Transverse colon (tissue), 4 donors: ENCODE measurements around the gene B4GALT5. TPM values are rescaled to one million over a fixed set of nuclear protein-coding genes. Genes with fewer than 3 reads are reported as not detected.

Experiments used
- DNase-seq: peaks from one replicate; pipeline ENCODE4 v3.0.0-alpha.2; 2019
- H3K27ac ChIP-seq, 4 donors: fragments of 200-600 bp; sonication (generic); 2 replicates each; pipeline ENCODE4 v1.5.1; 2016 to 2018; ENCODE audit warnings: inconsistent platforms in 4 of 4
- H3K27me3 ChIP-seq: fragments of 200-600 bp; sonication (generic); 2 replicates; pipeline ENCODE4 v1.5.1; 2017; ENCODE audit warnings: inconsistent platforms
- H3K36me3 ChIP-seq, 4 donors: fragments of 200-600 bp; sonication (generic); 2 replicates each; pipeline ENCODE4 v1.5.1; 2017 to 2019; ENCODE audit warnings: inconsistent platforms in 4 of 4
- H3K4me1 ChIP-seq, 4 donors: fragments of 200-600 bp; sonication (generic); 2 replicates each; pipeline ENCODE4 v1.5.1; 2017 to 2020; ENCODE audit warnings: inconsistent platforms in 4 of 4
- H3K4me3 ChIP-seq, 4 donors: fragments of 200-600 bp; sonication (generic); 1 replicate in 1 of 4; 2 replicates in 3 of 4; pipeline versions ENCODE4 v1.5.1 to v1.6.1; 2017 to 2019; ENCODE audit warnings: inconsistent platforms in 4 of 4
- H3K9me3 ChIP-seq, 2 donors: fragments of 200-600 bp; sonication (generic); 2 replicates each; pipeline ENCODE4 v1.5.1; 2017 to 2019; ENCODE audit warnings: inconsistent platforms in 2 of 2
- EP300 ChIP-seq: sonication (generic); formaldehyde crosslinking; IDR thresholded peaks from one replicate; pipeline ENCODE4 v1.6.1; 2017; ENCODE audit warnings: antibody characterized with exemption, low read depth
- POLR2A ChIP-seq: fragments of 450-650 bp; IDR thresholded peaks from one replicate; pipeline ENCODE4 v1.6.1; 2016; ENCODE audit warnings: antibody characterized with exemption, mild to moderate bottlenecking, moderate library complexity
- POLR2AphosphoS5 ChIP-seq, 3 donors: sonication (generic); formaldehyde crosslinking; IDR thresholded peaks; one replicate each; pipeline ENCODE4 v1.6.1; 2016; ENCODE audit warnings: antibody characterized with exemption in 3 of 3
- WGBS, 2 donors: methylation state at CpG; one replicate each; pipeline ENCODE4 v1.1.5; 2018; ENCODE audit warnings: low coverage in 1 of 2; 5-methylcytosine and 5-hydroxymethylcytosine counted together
- in situ Hi-C, 4 donors: fragments of 200-750 bp; cut with MboI; loops; one replicate each; pipeline versions ENCODE4 v1.15.0 to v1.15.1; 2017; ENCODE audit warnings: low sequenced_read_pairs in 3 of 4, low pct_ligation_motif_present in 1 of 4, low pct_unique_long_range_greater_than_20kb in 1 of 4
- intact Hi-C: fragments of 100-400 bp; cut with DNase I; formaldehyde crosslinking; loops from one replicate; pipeline ENCODE4 v1.15.1; 2023; ENCODE audit warnings: low total_unique reads
- small RNA-seq, 4 donors: library from RNA; depleted of rRNA; stranded (forward); fragments of <200 nt; gene quantifications; one replicate each; pipeline ENCODE3, GENCODE V24; 2016
- total RNA-seq, 4 donors: library from RNA; depleted of rRNA; stranded (reverse); fragments of >200 nt; gene quantifications; one replicate each; pipeline ENCODE4 v1.1.0, GENCODE V29; 2016
- TF ChIP-seq, protein P1 (sequence below), 5 experiments: fragments of 200-600 bp in 3 of 5; fragments of 450-650 bp in 2 of 5; sonication (generic) in 3 of 5; IDR thresholded peaks; 1 replicate in 2 of 5; 2 replicates in 3 of 5; pipeline ENCODE4 v1.5.1; 2016 to 2017; ENCODE audit warnings: antibody characterized with exemption in 5 of 5, inconsistent platforms in 3 of 5, mild to moderate bottlenecking in 2 of 5, moderate library complexity in 1 of 5

Gene B4GALT5
- total RNA-seq, 4 donors from 2014 or later, result 22.3 to 43.2 (median 29.4) TPM

GRCh38 chr20:49584418-49585382 lies 129.0 kb downstream of the B4GALT5 start:
- no peaks in the 10 kb centered on the region for H3K27me3 ChIP-seq
- peak; percentile 51 for DNase-seq
- H3K27ac ChIP-seq, result peak overlapping the region; percentile 32 to 86 (median 68)
- intact Hi-C loops, result no loop called here
- peaks cover 9 to 36% (median 20%) of the 10 kb centered on the region in 4 donors for H3K4me1 ChIP-seq
- no peak for TF ChIP-seq POLR2A
- no peak overlapping the region for H3K4me3 ChIP-seq
- in situ Hi-C loops, result no loop called here
- no peaks in the 10 kb centered on the region for H3K9me3 ChIP-seq
- 63 to 67% methylated on average over 5 to 14 of the region's 14 CpGs for WGBS, 2 donors
- H3K36me3 ChIP-seq, result no peaks in the 10 kb centered on the region

GRCh38 chr20:49583669-49584417 lies 129.8 kb downstream of the B4GALT5 start:
- DNase-seq, result peak; percentile 50
- H3K4me3 ChIP-seq, result no peak overlapping the region
- in situ Hi-C loops (no loop called here), intact Hi-C loops (no loop called here)
- no peaks in the 10 kb centered on the region for H3K9me3 ChIP-seq
- H3K4me1 ChIP-seq, result peaks cover 9 to 36% (median 20%) of the 10 kb centered on the region in 4 donors
- H3K36me3 ChIP-seq, result no peaks in the 10 kb centered on the region
- H3K27me3 ChIP-seq, result no peaks in the 10 kb centered on the region
- 39 to 54% methylated on average over 5 to 12 of the region's 12 CpGs for WGBS, 2 donors
- peak overlapping the region; percentile 32 to 86 (median 68) for H3K27ac ChIP-seq
- TF ChIP-seq POLR2A, result no peak
- TF ChIP-seq EP300, result no peak
- peak in 2 of 3 donors; percentile 51 to 68 for TF ChIP-seq POLR2AphosphoS5 (IDR thresholded peaks at IDR 0.05)
- TF ChIP-seq, protein P1, sequence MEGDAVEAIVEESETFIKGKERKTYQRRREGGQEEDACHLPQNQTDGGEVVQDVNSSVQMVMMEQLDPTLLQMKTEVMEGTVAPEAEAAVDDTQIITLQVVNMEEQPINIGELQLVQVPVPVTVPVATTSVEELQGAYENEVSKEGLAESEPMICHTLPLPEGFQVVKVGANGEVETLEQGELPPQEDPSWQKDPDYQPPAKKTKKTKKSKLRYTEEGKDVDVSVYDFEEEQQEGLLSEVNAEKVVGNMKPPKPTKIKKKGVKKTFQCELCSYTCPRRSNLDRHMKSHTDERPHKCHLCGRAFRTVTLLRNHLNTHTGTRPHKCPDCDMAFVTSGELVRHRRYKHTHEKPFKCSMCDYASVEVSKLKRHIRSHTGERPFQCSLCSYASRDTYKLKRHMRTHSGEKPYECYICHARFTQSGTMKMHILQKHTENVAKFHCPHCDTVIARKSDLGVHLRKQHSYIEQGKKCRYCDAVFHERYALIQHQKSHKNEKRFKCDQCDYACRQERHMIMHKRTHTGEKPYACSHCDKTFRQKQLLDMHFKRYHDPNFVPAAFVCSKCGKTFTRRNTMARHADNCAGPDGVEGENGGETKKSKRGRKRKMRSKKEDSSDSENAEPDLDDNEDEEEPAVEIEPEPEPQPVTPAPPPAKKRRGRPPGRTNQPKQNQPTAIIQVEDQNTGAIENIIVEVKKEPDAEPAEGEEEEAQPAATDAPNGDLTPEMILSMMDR (IDR thresholded peaks at IDR 0.05), result peak in 1 of 5 experiments; percentile 6

DNA sequence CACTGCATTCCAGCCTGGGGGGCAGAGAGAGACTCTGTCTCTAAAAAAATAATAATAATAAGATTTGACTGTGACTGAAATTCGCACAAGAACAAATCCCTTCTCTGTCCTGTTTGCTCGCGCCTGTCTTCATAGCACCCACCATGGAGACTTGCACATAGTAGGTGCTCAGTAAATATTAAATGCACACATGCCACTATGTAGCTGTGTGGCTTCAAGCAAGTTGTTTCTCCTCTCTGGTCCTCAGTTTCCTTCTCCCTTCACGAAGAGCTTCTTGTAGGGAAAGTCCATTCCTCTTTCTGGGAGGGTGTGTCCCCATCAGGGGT lies 130.4 kb downstream of the B4GALT5 start:
- 76 to 90% methylated on average over 2 to 4 of the region's 4 CpGs for WGBS, 2 donors
- H3K9me3 ChIP-seq, result no peaks in the 10 kb centered on the region
- no peak overlapping the region for H3K4me3 ChIP-seq
- DNase-seq, result no peak
- H3K36me3 ChIP-seq, result no peaks in the 10 kb centered on the region
- in situ Hi-C loops (no loop called here), intact Hi-C loops (no loop called here)
- H3K27ac ChIP-seq, result peak overlapping the region; percentile 24 to 86 (median 68)
- no peaks in the 10 kb centered on the region for H3K27me3 ChIP-seq
- H3K4me1 ChIP-seq, result peaks cover 9 to 36% (median 20%) of the 10 kb centered on the region in 4 donors
- TF ChIP-seq, protein P1 (IDR thresholded peaks at IDR 0.05), result no peak
- no peak for TF ChIP-seq EP300
- TF ChIP-seq POLR2A, result no peak
- TF ChIP-seq POLR2AphosphoS5 (IDR thresholded peaks at IDR 0.05), result no peak

Small RNA genes lying within 50 kb of the gene (small RNA-seq; reads per million reads assigned to genes)
- 0 reads per million in 4 donors for gene RN7SL197P
- gene SNRPFP1, result 0 to 0.55 (median 0.24) reads per million in 4 donors

Other genes with a start within 250 kb of the B4GALT5 start
- gene KCNB1, start 231.2 kb downstream of the B4GALT5 start, total RNA-seq, result 1 to 10 TPM; 1.9 to 5.6 (median 2.3) TPM
- 10 to 100 TPM in 3 of 4 donors, 1 to 10 TPM in 1; 9.4 to 22.3 (median 15.6) TPM for gene PTGIS, start 145.7 kb downstream of the B4GALT5 start, total RNA-seq
- 10 to 100 TPM in 3 of 4 donors, 1 to 10 TPM in 1; 9.0 to 31.0 (median 16.6) TPM for gene SLC9A8, start 99.0 kb upstream of the B4GALT5 start, total RNA-seq
- gene SPATA2, start 201.7 kb upstream of the B4GALT5 start, total RNA-seq, result 10 to 100 TPM in 3 of 4 donors, 1 to 10 TPM in 1; 4.0 to 40.0 (median 17.2) TPM
- gene RNF114, start 222.5 kb upstream of the B4GALT5 start, total RNA-seq, result 100 to 1,000 TPM; 108 to 271 (median 217) TPM